PC-3 (cell line): ENCODE measurements around the gene ZNF311. TPM values are rescaled to one million over a fixed set of nuclear protein-coding genes. Genes with fewer than 3 reads are reported as not detected.
"Not testable (repeated sequence)": the region's sequence is repeated elsewhere in the genome, so short reads cannot be mapped to it uniquely, and the experiment has no call there.

ENCODE experiments used
- ATAC-seq: fragments of 200-7000 bp; cut with Tn5 transposase; 2 replicates; pipeline ENCODE4 v1.9.1; 2020; ENCODE audit warnings: mild to moderate bottlenecking, moderate library complexity
- BruUV-seq: library from RNA; stranded (reverse); fragments of 400-500 nt; replicated peaks from 2 replicates; lab custom pipeline; 2021; lab: Mats Ljungman, UMichigan
- CTCF ChIA-PET: fragments of 300-600 bp; sonication (Branson Sonifier 250); formaldehyde crosslinking; loops from one replicate; lab custom pipeline; 2022; ENCODE audit warnings: antibody characterized with exemption; lab: Charles Lee
- POLR2A ChIA-PET: fragments of 300-600 bp; sonication (Branson Sonifier 250); formaldehyde crosslinking; loops from one replicate; lab custom pipeline; 2022; ENCODE audit warnings: antibody characterized with exemption; ENCODE audit not compliant: unreplicated experiment; lab: Charles Lee
- DNase-seq: peaks from one replicate; pipeline ENCODE4 v3.0.0-alpha.2; 2015
- H2AFZ ChIP-seq: fragments of 300-600 bp; sonication (generic); 2 replicates; pipeline ENCODE4 v1.6.0; 2016; ENCODE audit warnings: antibody characterized with exemption, low read length
- H3F3A ChIP-seq: fragments of 300-600 bp; sonication (generic); one replicate; pipeline ENCODE4 v1.6.0; 2017; ENCODE audit warnings: antibody characterized with exemption, low read length, control low read depth, mild to moderate bottlenecking; ENCODE audit not compliant: unreplicated experiment
- H3K27ac ChIP-seq: fragments of 300-600 bp; sonication (generic); 2 replicates; pipeline ENCODE4 v1.5.1; 2016; ENCODE audit warnings: mild to moderate bottlenecking, low read length
- H3K27me3 ChIP-seq: fragments of 300-600 bp; sonication (generic); 2 replicates; pipeline ENCODE4 v1.6.1; 2016; ENCODE audit warnings: low read length, mixed read lengths
- H3K36me3 ChIP-seq: fragments of 300-600 bp; sonication (generic); 2 replicates; pipeline ENCODE4 v1.6.1; 2016; ENCODE audit warnings: low read depth, mixed run types, low read length, mixed read lengths
- H3K4me1 ChIP-seq: fragments of 300-600 bp; sonication (generic); 2 replicates; pipeline ENCODE4 v1.5.1; 2016; ENCODE audit warnings: low read length; ENCODE audit not compliant: insufficient read depth
- H3K4me2 ChIP-seq: fragments of 300-600 bp; sonication (generic); 2 replicates; pipeline ENCODE4 v1.6.0; 2016; ENCODE audit warnings: low read length
- H3K4me3 ChIP-seq: fragments of 300-600 bp; sonication (generic); 2 replicates; pipeline ENCODE4 v1.5.1; 2016; ENCODE audit warnings: mild to moderate bottlenecking, low read length, mixed read lengths
- H3K79me2 ChIP-seq: fragments of 300-600 bp; sonication (generic); 2 replicates; pipeline ENCODE4 v1.6.1; 2017; ENCODE audit warnings: low read length, mixed read lengths
- H3K9ac ChIP-seq: fragments of 300-600 bp; sonication (generic); 2 replicates; pipeline ENCODE4 v1.6.0; 2016; ENCODE audit warnings: mild to moderate bottlenecking, low read length
- H3K9me2 ChIP-seq: fragments of 300-600 bp; sonication (generic); replicated peaks from 2 replicates; pipeline ENCODE4 v1.6.1; 2016; ENCODE audit warnings: mixed run types, low read length, mixed read lengths
- H3K9me3 ChIP-seq: fragments of 300-600 bp; sonication (generic); 2 replicates; pipeline ENCODE4 v1.6.1; 2016; ENCODE audit warnings: low read length, mixed read lengths
- H4K20me1 ChIP-seq: fragments of 300-600 bp; sonication (generic); 2 replicates; pipeline ENCODE4 v1.6.1; 2016; ENCODE audit warnings: low read length, mixed read lengths
- CTCF ChIP-seq: fragments of 300-600 bp; sonication (generic); conservative IDR thresholded peaks from 2 replicates; pipeline ENCODE4 v1.5.1; 2017; ENCODE audit warnings: antibody characterized with exemption, low read depth, mild to moderate bottlenecking, low read length
- EZH2 ChIP-seq: fragments of 300-600 bp; sonication (generic); IDR thresholded peaks from one replicate; pipeline ENCODE4 v1.6.1; 2017; ENCODE audit warnings: antibody characterized with exemption, mild to moderate bottlenecking, low read length; ENCODE audit not compliant: unreplicated experiment
- EZH2phosphoT487 ChIP-seq: fragments of 300-600 bp; sonication (generic); IDR thresholded peaks from 2 replicates; pipeline ENCODE4 v1.6.1; 2018; ENCODE audit warnings: mild to moderate bottlenecking, antibody characterized with exemption, low read length, borderline replicate concordance
- intact Hi-C: fragments of 100-400 bp; cut with micrococcal nuclease; formaldehyde crosslinking; loops from 2 replicates; pipeline ENCODE4 v1.9.0; 2023
- total RNA-seq: library from RNA; depleted of rRNA; stranded (reverse); fragments of >200 nt; gene quantifications from 2 replicates; pipeline ENCODE4 v1.2.3, GENCODE V29; 2014

The ZNF311 gene
- total RNA-seq, 1 experiment from 2014 or later: 0.04 TPM

GRCh38 chr6:28968476-28968875, 36.6 kb downstream of the ZNF311 start:
- CTCF ChIA-PET: no interaction called here
- H3K9me3 ChIP-seq: 0 out of 2 replicates have a peak, but pooled peaks cover 6% of the 10 kb centered on the region
- no peaks in the 10 kb centered on the region for H3K36me3 ChIP-seq

GRCh38 chr6:28965706-28966105, 39.4 kb downstream of the ZNF311 start:
- Histone ChIP-seq H4K20me1 (no peaks in the 10 kb centered on the region), H3K4me2 (no peak overlapping the region), H3K4me1 (no peaks in the 10 kb centered on the region), H3K27ac (no peak overlapping the region), H3K79me2 (no peaks in the 10 kb centered on the region), H3K27me3 (no peaks in the 10 kb centered on the region), H3K9ac (no peak overlapping the region), H2AFZ (no peak overlapping the region), H3K9me2 (no peaks in the 10 kb centered on the region), H3F3A (no peaks in the 10 kb centered on the region), H3K36me3 (no peaks in the 10 kb centered on the region), H3K4me3 (no peak overlapping the region), H3K9me3 (0 out of 2 replicates have a peak, but pooled peaks cover 6% of the 10 kb centered on the region)
- BruUV-seq: no TSS peak
- POLR2A ChIA-PET: no interaction called here
- ATAC-seq: no peak
- DNase-seq: no peak
- CTCF ChIA-PET: no interaction called here
- intact Hi-C loops: no loop called here
- TF ChIP-seq EZH2 (no peak), CTCF (no peak), EZH2phosphoT487 (no peak)

More at GRCh38 chr6:28968476-28968875, 36.6 kb downstream of the ZNF311 start:
- no peaks in the 10 kb centered on the region for H3K4me1 ChIP-seq
- H3K9ac ChIP-seq: no peak overlapping the region
- ATAC-seq (no peak), DNase-seq (no peak)
- H2AFZ ChIP-seq: no peak overlapping the region
- no peak overlapping the region for H3K27ac ChIP-seq
- intact Hi-C loops: no loop called here
- TF ChIP-seq EZH2 (no peak), EZH2phosphoT487 (no peak), CTCF (no peak)
- H4K20me1 ChIP-seq: no peaks in the 10 kb centered on the region
- BruUV-seq: no TSS peak
- no peaks in the 10 kb centered on the region for H3F3A ChIP-seq
- no peaks in the 10 kb centered on the region for H3K27me3 ChIP-seq
- no peak overlapping the region for H3K4me2 ChIP-seq
- H3K9me2 ChIP-seq: no peaks in the 10 kb centered on the region
- POLR2A ChIA-PET: no interaction called here
- no peak overlapping the region for H3K4me3 ChIP-seq
- no peaks in the 10 kb centered on the region for H3K79me2 ChIP-seq

- Histone ChIP-seq H3K9me3 (no peaks in the 10 kb centered on the region), H3F3A (no peaks in the 10 kb centered on the region), H3K36me3 (no peaks in the 10 kb centered on the region), H3K27me3 (no peaks in the 10 kb centered on the region), H3K79me2 (no peaks in the 10 kb centered on the region), H3K9ac (no peak overlapping the region), H3K9me2 (no peaks in the 10 kb centered on the region), H2AFZ (peak overlapping the region; percentile 3; the same call in 1 of the 2 replicates), H3K4me3 (no peak overlapping the region), H3K27ac (no peak overlapping the region), H3K4me2 (no peak overlapping the region), H3K4me1 (no peaks in the 10 kb centered on the region), H4K20me1 (no peaks in the 10 kb centered on the region)
- intact Hi-C loops: no loop called here
- no TSS peak for BruUV-seq
- ChIA-PET POLR2A (interaction anchor here (0.7 kb wide), 1 partner anchor 55 kb away, joined by 5 read pairs; no protein-coding TSS in a partner anchor), CTCF (no interaction called here)
- ATAC-seq (no peak), DNase-seq (no peak)
- TF ChIP-seq CTCF: no peak
- no peak for TF ChIP-seq EZH2phosphoT487
- no peak for TF ChIP-seq EZH2
Observed at GRCh38 chr6:28960846-28961500, 44.1 kb downstream of the ZNF311 start.

GRCh38 chr6:28958561-28959243, 46.4 kb downstream of the ZNF311 start:
- peak; percentile 27 for DNase-seq
- H3K27me3 ChIP-seq, H3K4me3 ChIP-seq, H3K9me2 ChIP-seq, BruUV-seq, H4K20me1 ChIP-seq, H3K79me2 ChIP-seq, CTCF ChIA-PET, H3K9ac ChIP-seq, H3K4me2 ChIP-seq, H3K36me3 ChIP-seq, H3K4me1 ChIP-seq, H3F3A ChIP-seq, H2AFZ ChIP-seq, intact Hi-C loops, H3K27ac ChIP-seq, ATAC-seq, H3K9me3 ChIP-seq, POLR2A ChIA-PET: not testable (repeated sequence)
